ENCODE measurements around the gene CLTC. TPM values are rescaled to one million over a fixed set of nuclear protein-coding genes. Genes with fewer than 3 reads are reported as not detected.

Gene CLTC
- total RNA-seq, 1 donor from 2014 or later = 210 TPM

GRCh38 chr17:59607817-59608403 is 11.8 kb upstream of the CLTC start:
- Histone ChIP-seq H3K27ac (no peak overlapping the region), H3K9me3 (no peaks in the 10 kb centered on the region), H3K4me1 (no peaks in the 10 kb centered on the region), H3K36me3 (peaks cover 67% of the 10 kb centered on the region), H3K27me3 (no peaks in the 10 kb centered on the region), H3K4me3 (no peak overlapping the region)
- ATAC-seq (peak; percentile 46), DNase-seq (no peak)
- TF ChIP-seq, protein P1, sequence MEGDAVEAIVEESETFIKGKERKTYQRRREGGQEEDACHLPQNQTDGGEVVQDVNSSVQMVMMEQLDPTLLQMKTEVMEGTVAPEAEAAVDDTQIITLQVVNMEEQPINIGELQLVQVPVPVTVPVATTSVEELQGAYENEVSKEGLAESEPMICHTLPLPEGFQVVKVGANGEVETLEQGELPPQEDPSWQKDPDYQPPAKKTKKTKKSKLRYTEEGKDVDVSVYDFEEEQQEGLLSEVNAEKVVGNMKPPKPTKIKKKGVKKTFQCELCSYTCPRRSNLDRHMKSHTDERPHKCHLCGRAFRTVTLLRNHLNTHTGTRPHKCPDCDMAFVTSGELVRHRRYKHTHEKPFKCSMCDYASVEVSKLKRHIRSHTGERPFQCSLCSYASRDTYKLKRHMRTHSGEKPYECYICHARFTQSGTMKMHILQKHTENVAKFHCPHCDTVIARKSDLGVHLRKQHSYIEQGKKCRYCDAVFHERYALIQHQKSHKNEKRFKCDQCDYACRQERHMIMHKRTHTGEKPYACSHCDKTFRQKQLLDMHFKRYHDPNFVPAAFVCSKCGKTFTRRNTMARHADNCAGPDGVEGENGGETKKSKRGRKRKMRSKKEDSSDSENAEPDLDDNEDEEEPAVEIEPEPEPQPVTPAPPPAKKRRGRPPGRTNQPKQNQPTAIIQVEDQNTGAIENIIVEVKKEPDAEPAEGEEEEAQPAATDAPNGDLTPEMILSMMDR (IDR thresholded peaks at IDR 0.05) = peak; percentile 31
- intact Hi-C loops (cut with DNase I) = no loop called here

- Histone ChIP-seq H3K4me1 (no peaks in the 10 kb centered on the region), H3K27me3 (no peaks in the 10 kb centered on the region), H3K36me3 (peaks cover 33% of the 10 kb centered on the region), H3K4me3 (no peak overlapping the region), H3K9me3 (no peaks in the 10 kb centered on the region), H3K27ac (no peak overlapping the region)
- DNase-seq (no peak), ATAC-seq (no peak)
- TF ChIP-seq, protein P1 (IDR thresholded peaks at IDR 0.05) = no peak
- intact Hi-C loops (cut with DNase I) = no loop called here
These were observed 8.2 kb upstream of the CLTC start for GRCh38 chr17:59611503-59611902.

DNA sequence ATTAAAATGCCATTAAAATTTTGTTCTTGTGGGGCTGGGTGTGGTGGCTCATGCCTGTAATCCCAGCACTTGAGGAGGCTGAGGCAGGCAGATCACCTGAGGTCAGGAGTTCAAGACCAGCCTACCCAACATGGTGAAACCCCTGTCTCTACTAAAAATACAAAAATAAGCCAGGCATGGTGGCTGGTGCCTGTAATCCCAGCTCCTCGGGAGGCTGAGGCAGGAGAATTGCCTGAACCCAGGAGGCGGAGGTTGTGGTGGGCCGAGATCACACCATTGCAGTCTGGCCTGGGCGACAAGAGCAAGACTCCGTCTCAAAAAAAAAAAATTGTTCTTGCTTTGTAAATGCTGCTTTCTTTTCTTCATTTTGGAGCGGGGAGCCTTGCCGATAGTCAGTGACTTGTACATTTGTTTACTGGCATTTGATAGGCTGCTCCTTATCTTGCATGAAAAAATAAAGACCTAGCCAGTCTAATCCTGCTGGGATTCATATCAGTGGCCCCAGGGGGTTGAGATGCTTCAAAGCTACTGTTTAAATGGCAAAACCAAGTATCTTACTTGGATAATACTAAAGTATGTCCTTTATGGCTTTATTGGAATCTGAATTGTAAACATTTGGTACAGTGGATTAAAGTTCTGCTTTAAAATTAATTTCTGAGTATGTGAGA is 3.3 kb upstream of the CLTC start:
- TF ChIP-seq, protein P1 (IDR thresholded peaks at IDR 0.05) = no peak
- intact Hi-C loops (cut with DNase I) = no loop called here

GRCh38 chr17:59617156-59617732 is 2.5 kb upstream of the CLTC start:
- Histone ChIP-seq H3K36me3 (no peaks in the 10 kb centered on the region), H3K27me3 (no peaks in the 10 kb centered on the region), H3K4me1 (peaks cover 20% of the 10 kb centered on the region), H3K4me3 (no peak overlapping the region), H3K27ac (no peak overlapping the region), H3K9me3 (no peaks in the 10 kb centered on the region)
- TF ChIP-seq, protein P1 (IDR thresholded peaks at IDR 0.05) = no peak
- ATAC-seq (no peak), DNase-seq (no peak)
- intact Hi-C loops (cut with DNase I) = no loop called here

More for the DNA sequence above, 3.3 kb upstream of the CLTC start:
- H3K4me1 ChIP-seq = peaks cover 11% of the 10 kb centered on the region
- DNase-seq = no peak
- H3K9me3 ChIP-seq = no peaks in the 10 kb centered on the region
- H3K4me3 ChIP-seq = no peak overlapping the region
- no peaks in the 10 kb centered on the region for H3K36me3 ChIP-seq
- H3K27ac ChIP-seq = no peak overlapping the region
- no peak for ATAC-seq
- no peaks in the 10 kb centered on the region for H3K27me3 ChIP-seq

DNA sequence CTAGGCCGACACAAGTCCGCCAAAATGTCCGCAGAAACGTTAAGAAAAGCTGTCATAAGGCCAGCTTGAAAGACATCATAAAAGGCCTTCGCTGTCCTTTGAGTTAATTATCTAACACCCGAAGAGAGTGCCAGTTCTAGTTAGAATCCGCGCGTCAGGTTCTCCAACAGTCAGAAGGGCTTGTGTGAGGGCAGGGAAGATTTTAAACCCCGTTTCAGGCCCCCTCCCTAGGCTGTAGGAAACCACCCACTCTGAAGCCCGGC is 729 bp upstream of the CLTC start:
- DNase-seq (no peak), ATAC-seq (no peak)
- Histone ChIP-seq H3K36me3 (no peaks in the 10 kb centered on the region), H3K4me1 (peaks cover 37% of the 10 kb centered on the region), H3K27ac (peak overlapping the region; percentile 96), H3K9me3 (no peaks in the 10 kb centered on the region), H3K4me3 (peak overlapping the region; percentile 86), H3K27me3 (no peaks in the 10 kb centered on the region)
- TF ChIP-seq, protein P1 (IDR thresholded peaks at IDR 0.05) = no peak
- intact Hi-C loops (cut with DNase I) = no loop called here

All from upper lobe of right lung (tissue), 1 donor.